HG02571 (cell line): Measurements from ENCODE around the gene C2orf49.

Source experiments
- ATAC-seq: cut with Tn5 transposase; IDR thresholded peaks from one replicate; pipeline ENCODE4 v1.9.1; 2021; ENCODE audit warnings: mild to moderate bottlenecking, moderate library complexity; ENCODE audit not compliant: unreplicated experiment

C2orf49 gene

GRCh38 chr2:105337122-105338019 lies at the start of gene C2orf49:
C2orf49 (plus strand) TSS chr2:105337540; CDS start chr2:105337588, 48 bp downstream.
- ATAC-seq = peak; percentile 93

GRCh38 chr2:105287692-105288091 lies 49.6 kb upstream of the C2orf49 start:
- ATAC-seq = no peak

DNA sequence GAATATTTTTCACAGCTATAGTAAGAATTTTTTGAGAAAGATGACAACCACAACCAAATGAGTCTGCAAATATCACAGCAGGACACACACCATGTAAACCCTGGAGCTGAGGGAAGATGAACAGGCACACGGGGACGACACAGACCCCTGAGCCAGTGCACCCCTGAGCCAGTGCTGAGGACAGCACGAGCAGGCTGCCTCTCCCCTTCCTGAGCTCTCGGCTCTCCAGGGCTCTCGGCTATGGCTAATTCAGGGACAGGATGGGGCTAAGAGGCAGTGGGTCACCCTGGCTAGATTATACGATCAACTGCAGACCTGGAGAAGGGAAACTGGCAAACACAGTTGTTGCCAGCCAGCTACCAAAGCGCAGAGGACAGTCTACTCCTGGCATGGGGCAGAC lies 49.2 kb upstream of the C2orf49 start:
- ATAC-seq = no peak

DNA sequence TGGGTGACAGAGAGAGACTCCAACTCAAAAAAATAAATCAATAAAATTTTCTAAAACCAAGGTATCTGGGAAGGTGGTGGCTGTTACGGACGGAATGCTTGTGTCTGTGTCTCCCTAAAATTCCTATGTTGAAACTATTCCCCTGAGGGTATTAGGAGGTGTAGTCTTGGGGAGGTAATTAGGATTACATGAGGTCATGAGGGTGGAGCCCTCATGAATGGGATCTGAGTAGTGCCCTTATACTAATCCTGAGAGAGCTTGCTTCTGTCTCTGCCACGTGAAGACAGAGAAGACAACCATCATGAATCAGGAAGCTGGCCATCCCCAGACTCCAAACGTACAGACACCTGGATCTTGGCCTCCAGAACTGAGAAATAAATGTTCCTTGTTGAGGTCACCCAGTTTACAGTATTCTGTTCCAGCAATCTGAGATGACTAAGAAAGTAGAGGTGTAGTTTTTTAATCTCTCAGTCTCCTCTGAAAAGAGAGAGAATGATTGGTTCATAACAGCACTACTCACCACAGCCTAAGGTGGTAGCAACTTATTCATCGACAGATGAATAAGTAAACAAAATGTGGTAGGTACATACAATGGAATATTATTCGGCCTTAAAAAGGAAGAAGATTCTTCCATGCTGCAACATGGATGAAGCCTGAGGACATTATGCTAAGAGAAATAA lies 46.2 kb upstream of the C2orf49 start:
- ATAC-seq = no peak

GRCh38 chr2:105291981-105292380 lies 45.4 kb upstream of the C2orf49 start:
- no peak for ATAC-seq

DNA sequence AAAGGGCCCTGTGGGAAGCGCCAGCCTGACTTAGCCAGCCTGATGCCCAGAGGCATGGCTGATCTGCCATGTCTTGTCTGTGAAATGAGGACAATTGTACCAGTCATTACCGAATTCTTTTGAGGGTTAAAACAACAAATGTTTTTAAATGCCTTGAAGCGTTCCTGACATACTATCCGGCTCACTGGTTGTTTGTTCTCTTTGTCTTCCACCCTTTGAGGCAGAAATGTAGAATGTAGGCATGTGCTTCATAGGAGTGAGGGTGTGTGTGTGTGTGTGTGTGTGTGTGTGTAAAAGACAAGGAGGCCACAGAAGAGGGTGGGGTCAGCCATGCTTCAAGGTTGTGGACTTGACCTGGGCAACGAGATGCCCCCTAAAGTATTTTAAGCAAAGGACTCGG lies 43.3 kb upstream of the C2orf49 start:
- ATAC-seq = no peak

DNA sequence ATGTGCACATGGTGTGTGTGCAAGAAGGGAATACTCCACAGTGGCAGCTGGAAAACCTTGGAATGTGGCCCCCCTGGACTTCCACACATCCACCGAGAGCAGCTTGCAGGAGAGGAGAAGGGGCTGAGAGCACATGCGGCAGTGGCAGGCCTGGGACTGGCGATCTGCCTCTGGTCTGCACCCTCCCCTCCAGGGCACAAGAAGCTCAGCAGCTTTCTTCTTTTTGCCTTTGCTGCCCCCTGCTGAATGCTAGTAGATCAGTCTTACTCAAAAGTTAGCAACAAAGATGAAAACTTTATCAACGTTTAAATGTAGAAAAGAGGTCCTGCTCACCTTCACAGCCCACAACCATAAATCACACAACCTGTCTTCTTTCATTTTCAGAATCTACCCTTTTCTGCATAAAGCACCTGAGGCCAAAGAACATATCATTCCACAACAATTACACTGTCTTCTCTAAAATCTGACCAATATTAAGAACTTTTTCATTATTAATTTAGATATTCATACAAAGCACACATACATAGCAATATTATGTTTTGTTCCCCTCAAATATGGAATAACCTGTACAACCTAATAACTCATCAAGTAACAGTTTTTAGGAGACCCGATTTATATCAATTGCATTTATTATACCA lies 42.4 kb upstream of the C2orf49 start:
- ATAC-seq = no peak

- ATAC-seq = no peak
These were observed 41.2 kb upstream of the C2orf49 start for GRCh38 chr2:105296017-105296611.

DNA sequence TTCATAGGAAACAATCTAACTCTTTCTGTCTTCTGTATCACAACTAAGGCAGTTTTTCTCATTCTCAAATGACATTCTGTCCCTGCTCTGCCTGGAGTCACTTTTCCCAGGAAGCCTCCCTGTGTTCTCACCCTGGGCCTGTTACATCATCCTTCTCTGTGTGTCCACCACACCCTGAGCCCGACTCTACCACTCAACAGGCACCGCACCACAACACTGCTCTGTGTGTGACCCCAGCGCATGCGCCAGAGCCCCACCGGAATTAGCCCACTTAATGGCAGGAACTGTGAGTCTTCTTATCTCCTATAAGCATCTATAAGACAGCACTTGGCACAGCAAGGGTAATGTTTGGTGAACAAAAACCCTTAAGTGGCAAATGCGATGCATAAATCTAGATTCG lies 40.1 kb upstream of the C2orf49 start:
- no peak for ATAC-seq

- ATAC-seq = no peak
These were observed 39.3 kb upstream of the C2orf49 start for GRCh38 chr2:105298017-105298416.

- no peak for ATAC-seq
These were observed 38.0 kb upstream of the C2orf49 start for GRCh38 chr2:105299290-105299689.

DNA sequence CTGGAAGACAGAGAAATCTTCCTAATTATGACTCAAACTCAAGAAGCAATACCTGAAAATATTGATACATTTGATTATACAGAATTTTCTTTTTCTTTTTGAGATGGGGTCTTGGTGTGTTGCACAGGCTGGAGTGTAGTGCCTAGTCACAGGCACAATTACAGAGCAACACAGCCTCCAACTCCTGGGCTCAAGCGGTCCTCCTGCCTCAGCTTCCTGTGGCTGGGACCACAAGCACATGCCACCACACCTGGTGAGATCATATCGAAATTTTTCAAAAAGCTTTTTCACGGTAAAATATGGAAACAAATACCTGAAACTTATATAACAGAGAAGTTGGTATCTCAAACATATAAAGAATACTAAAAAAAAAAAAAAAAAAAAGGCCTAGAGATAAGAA lies 35.7 kb upstream of the C2orf49 start:
- no peak for ATAC-seq

DNA sequence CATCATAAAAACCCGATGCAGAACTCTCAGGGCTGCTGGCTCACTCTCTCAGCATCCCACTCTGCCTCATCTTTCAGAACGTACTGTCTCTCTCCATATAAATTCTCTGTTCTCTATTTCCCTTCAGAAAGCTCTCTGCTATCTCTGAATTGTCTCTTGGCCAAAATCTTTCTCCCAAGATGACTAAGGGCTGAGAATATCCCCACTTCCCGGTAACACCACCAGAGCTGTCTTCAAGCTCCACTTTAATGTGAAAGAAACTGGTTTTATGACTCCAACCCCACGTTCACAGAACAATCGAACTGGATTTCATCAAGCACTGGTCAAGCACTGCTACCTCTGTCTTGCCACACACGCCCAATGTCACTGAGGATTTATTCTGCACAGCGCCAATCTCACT lies 30.2 kb upstream of the C2orf49 start:
- no peak for ATAC-seq

GRCh38 chr2:105307550-105307949 lies 29.8 kb upstream of the C2orf49 start:
- no peak for ATAC-seq

DNA sequence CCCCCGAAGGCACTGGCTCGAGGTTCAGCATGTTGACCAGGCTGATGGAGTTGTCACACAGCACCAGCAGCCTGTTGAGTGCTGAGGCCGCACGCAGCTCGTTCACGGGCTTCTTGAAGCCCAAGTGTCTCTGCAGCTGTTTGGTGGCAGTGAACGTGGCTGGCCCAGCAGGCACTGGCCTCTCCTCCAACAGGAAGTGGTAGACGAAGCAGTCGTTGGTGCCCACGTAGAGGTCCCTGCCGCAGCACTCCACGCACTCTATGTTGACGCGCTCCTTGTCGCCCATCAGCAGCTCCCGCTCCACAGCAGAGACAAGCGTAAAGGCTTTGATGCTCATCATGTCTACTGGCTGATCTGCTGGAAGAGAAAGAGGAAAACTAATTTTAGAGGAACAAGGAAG lies 29.4 kb upstream of the C2orf49 start:
- ATAC-seq = no peak

- ATAC-seq = no peak
These were observed 28.8 kb upstream of the C2orf49 start for GRCh38 chr2:105308382-105309146.

DNA sequence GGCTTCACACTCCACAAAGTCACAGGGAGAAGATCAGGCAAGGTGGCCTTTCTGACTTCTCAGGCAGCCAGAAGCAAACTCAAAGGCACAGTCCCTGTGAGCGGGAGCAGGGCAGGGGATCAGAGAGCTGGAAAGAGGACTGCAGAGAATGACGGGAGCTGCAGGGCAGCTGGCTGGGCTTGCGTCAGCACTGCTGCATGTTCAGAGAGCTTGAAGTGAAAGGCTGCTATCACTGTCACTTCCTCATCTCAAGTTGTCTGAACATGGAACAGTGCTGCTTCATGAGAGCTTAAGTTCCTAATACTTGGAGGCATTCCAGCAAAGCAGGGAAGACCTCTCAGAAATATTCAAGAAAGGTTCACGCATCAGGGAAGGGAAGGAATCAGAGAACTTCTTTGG lies 28.2 kb upstream of the C2orf49 start:
- no peak for ATAC-seq

DNA sequence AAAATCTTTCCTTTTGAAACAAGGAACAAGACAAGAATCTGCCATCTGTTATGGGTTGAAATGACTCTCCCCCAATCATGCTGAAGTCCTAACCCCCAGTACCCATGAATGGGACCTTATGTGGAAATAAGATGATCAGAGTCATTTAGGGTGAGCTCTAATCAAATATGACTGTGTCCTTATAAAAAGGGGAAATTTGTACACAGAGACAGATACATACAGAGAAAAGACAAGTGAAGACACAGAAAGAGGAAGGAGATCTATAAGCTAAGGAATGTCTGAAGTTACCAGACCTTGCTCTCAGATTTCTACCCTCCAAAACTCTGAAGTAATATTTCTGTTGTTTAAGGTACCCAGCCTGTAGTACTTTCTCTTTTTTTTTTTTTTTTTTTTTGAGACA lies 23.5 kb upstream of the C2orf49 start:
- ATAC-seq = no peak

DNA sequence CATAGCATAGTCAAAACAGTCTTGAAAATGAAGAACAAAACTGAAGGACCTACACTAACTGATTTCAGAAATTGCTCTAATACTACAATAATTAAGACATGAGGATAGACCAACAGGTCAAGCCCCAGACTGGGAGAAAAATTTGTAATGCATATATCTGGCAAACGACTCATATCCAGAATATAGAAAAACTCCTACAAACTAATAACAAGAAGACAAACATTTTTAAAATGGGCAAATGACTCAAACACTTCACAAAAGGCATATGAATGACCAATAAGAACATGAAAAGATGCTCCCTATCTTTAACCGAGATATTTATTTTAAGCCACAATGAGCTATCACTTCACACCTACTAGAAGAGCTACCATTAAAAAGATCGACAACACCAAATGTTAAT lies 22.0 kb upstream of the C2orf49 start:
- ATAC-seq = peak; percentile 66

DNA sequence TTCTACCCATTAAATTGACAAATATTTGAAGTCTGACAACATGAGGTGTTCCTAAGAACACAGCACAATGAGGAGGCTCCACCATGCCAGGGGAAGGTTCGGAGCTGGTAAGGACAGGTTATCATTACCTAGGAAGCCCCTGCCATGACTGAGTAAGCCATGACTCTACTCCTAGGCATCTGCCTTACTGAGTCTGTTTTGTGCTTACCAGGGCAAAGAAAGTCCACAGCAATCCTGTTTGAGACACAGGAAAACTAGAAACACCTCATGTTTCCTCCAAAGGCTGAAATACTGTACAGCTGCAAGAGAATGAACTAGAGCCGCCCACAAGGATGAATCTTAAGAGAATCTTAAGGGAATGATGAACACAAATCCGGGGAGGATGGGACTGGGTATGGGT lies 19.4 kb upstream of the C2orf49 start:
- ATAC-seq = no peak
